ENCODE data around the gene PITPNM1. TPM values are rescaled to one million over a fixed set of nuclear protein-coding genes. Genes with fewer than 3 reads are reported as not detected.

Gene PITPNM1
- total RNA-seq, 2 experiments from 2014 or later: 116 to 120 TPM

- DNase-seq: no peak
- Mint-ChIP-seq H3K4me3 (no peak overlapping the region), H3K9me3 (peaks cover 15% of the 10 kb centered on the region), H3K27ac (no peak overlapping the region), H3K36me3 (ENCODE audit: low read depth) (peaks cover 5% of the 10 kb centered on the region), H3K27me3 (peaks cover 4% of the 10 kb centered on the region), H3K4me1 (no peaks in the 10 kb centered on the region)
- ChIA-PET POLR2A (no interaction called here), CTCF (interaction anchor here (0.7 kb wide), 1 partner anchor 134 kb away, joined by 3 read pairs; no protein-coding TSS in a partner anchor)
Measured at GRCh38 chr11:67538306-67538705, 33.1 kb upstream of the PITPNM1 start.

GRCh38 chr11:67535561-67535960 is 30.4 kb upstream of the PITPNM1 start:
- ChIA-PET POLR2A (no interaction called here), CTCF (no interaction called here)
- H3K4me1 Mint-ChIP-seq: no peaks in the 10 kb centered on the region
- H3K27ac Mint-ChIP-seq: no peak overlapping the region
- H3K36me3 Mint-ChIP-seq (ENCODE audit: low read depth): peaks cover 5% of the 10 kb centered on the region
- H3K4me3 Mint-ChIP-seq: no peak overlapping the region
- no peak for DNase-seq
- H3K27me3 Mint-ChIP-seq: peaks cover 4% of the 10 kb centered on the region
- H3K9me3 Mint-ChIP-seq: peaks cover 20% of the 10 kb centered on the region

GRCh38 chr11:67534070-67534679 is 29.0 kb upstream of the PITPNM1 start:
- no peaks in the 10 kb centered on the region for H3K4me1 Mint-ChIP-seq
- CTCF ChIA-PET: no interaction called here
- peaks cover 5% of the 10 kb centered on the region for H3K36me3 Mint-ChIP-seq (ENCODE audit: low read depth)
- H3K27ac Mint-ChIP-seq: no peak overlapping the region
- no peak for DNase-seq
- H3K27me3 Mint-ChIP-seq: peaks cover 6% of the 10 kb centered on the region
- no peak overlapping the region for H3K4me3 Mint-ChIP-seq
- H3K9me3 Mint-ChIP-seq: peaks cover 20% of the 10 kb centered on the region
- POLR2A ChIA-PET: no interaction called here

GRCh38 chr11:67532889-67533288 is 27.7 kb upstream of the PITPNM1 start:
- no peak overlapping the region for H3K4me3 Mint-ChIP-seq
- no peak for DNase-seq
- H3K36me3 Mint-ChIP-seq (ENCODE audit: low read depth): peaks cover 5% of the 10 kb centered on the region
- no peaks in the 10 kb centered on the region for H3K4me1 Mint-ChIP-seq
- peaks cover 6% of the 10 kb centered on the region for H3K27me3 Mint-ChIP-seq
- CTCF ChIA-PET: no interaction called here
- POLR2A ChIA-PET: no interaction called here
- no peak overlapping the region for H3K27ac Mint-ChIP-seq
- H3K9me3 Mint-ChIP-seq: peaks cover 20% of the 10 kb centered on the region

- Mint-ChIP-seq H3K27ac (no peak overlapping the region), H3K4me3 (no peak overlapping the region), H3K9me3 (peaks cover 16% of the 10 kb centered on the region), H3K36me3 (ENCODE audit: low read depth) (peaks cover 5% of the 10 kb centered on the region), H3K27me3 (peaks cover 9% of the 10 kb centered on the region), H3K4me1 (no peaks in the 10 kb centered on the region)
- DNase-seq: no peak
- POLR2A ChIA-PET: no interaction called here
- CTCF ChIA-PET: interaction anchor here (0.6 kb wide), 1 partner anchor 1330 kb away, joined by 3 read pairs; no protein-coding TSS in a partner anchor
Measured at GRCh38 chr11:67530282-67530592, 25.1 kb upstream of the PITPNM1 start.

GRCh38 chr11:67528376-67528775 is 23.2 kb upstream of the PITPNM1 start:
- DNase-seq: no peak
- Mint-ChIP-seq H3K4me1 (no peaks in the 10 kb centered on the region), H3K4me3 (no peak overlapping the region), H3K27ac (no peak overlapping the region), H3K36me3 (ENCODE audit: low read depth) (no peaks in the 10 kb centered on the region), H3K27me3 (peaks cover 7% of the 10 kb centered on the region), H3K9me3 (peaks cover 6% of the 10 kb centered on the region)
- ChIA-PET CTCF (no interaction called here), POLR2A (no interaction called here)

- DNase-seq: no peak
- no peak overlapping the region for H3K27ac Mint-ChIP-seq
- H3K4me3 Mint-ChIP-seq: no peak overlapping the region
- H3K36me3 Mint-ChIP-seq (ENCODE audit: low read depth): no peaks in the 10 kb centered on the region
- peaks cover 7% of the 10 kb centered on the region for H3K27me3 Mint-ChIP-seq
- no peaks in the 10 kb centered on the region for H3K4me1 Mint-ChIP-seq
- POLR2A ChIA-PET: no interaction called here
- no peaks in the 10 kb centered on the region for H3K9me3 Mint-ChIP-seq
- CTCF ChIA-PET: no interaction called here
Measured at GRCh38 chr11:67525275-67525976, 20.3 kb upstream of the PITPNM1 start.

GRCh38 chr11:67524480-67524808 is 19.3 kb upstream of the PITPNM1 start:
- POLR2A ChIA-PET: no interaction called here
- no peak for DNase-seq
- Mint-ChIP-seq H3K27me3 (peaks cover 7% of the 10 kb centered on the region), H3K4me3 (no peak overlapping the region), H3K27ac (no peak overlapping the region), H3K9me3 (no peaks in the 10 kb centered on the region), H3K36me3 (ENCODE audit: low read depth) (no peaks in the 10 kb centered on the region), H3K4me1 (no peaks in the 10 kb centered on the region)
- CTCF ChIA-PET: no interaction called here

GRCh38 chr11:67523556-67524479 is 18.7 kb upstream of the PITPNM1 start:
- ChIA-PET CTCF (no interaction called here), POLR2A (no interaction called here)
- no peak overlapping the region for H3K4me3 Mint-ChIP-seq
- peaks cover 5% of the 10 kb centered on the region for H3K27me3 Mint-ChIP-seq
- no peak for DNase-seq
- no peaks in the 10 kb centered on the region for H3K9me3 Mint-ChIP-seq
- H3K4me1 Mint-ChIP-seq: no peaks in the 10 kb centered on the region
- no peak overlapping the region for H3K27ac Mint-ChIP-seq
- H3K36me3 Mint-ChIP-seq (ENCODE audit: low read depth): no peaks in the 10 kb centered on the region

GRCh38 chr11:67522844-67523555 is 17.8 kb upstream of the PITPNM1 start, which contains the start of gene CABP2:
Gene CABP2, minus strand, starts transcription at chr11:67523446. Its CDS starts 120 bp downstream, at chr11:67523326.
- H3K4me3 Mint-ChIP-seq: no peak within 1 kb of the TSS
- POLR2A ChIA-PET: no interaction called here
- H3K36me3 Mint-ChIP-seq (ENCODE audit: low read depth): no peaks in the 10 kb centered on the region
- H3K27ac Mint-ChIP-seq: no peak within 1 kb of the TSS
- DNase-seq: no peak
- H3K27me3 Mint-ChIP-seq: peaks cover 5% of the 10 kb centered on the region
- no peaks in the 10 kb centered on the region for H3K9me3 Mint-ChIP-seq
- no peaks in the 10 kb centered on the region for H3K4me1 Mint-ChIP-seq
- CTCF ChIA-PET: no interaction called here

- no peaks in the 10 kb centered on the region for H3K9me3 Mint-ChIP-seq
Measured at GRCh38 chr11:67522338-67522737, 17.2 kb upstream of the PITPNM1 start.

GRCh38 chr11:67521924-67522323 is 16.8 kb upstream of the PITPNM1 start:
- Mint-ChIP-seq H3K27me3 (no peaks in the 10 kb centered on the region), H3K9me3 (no peaks in the 10 kb centered on the region), H3K4me3 (no peak overlapping the region), H3K27ac (no peak overlapping the region), H3K4me1 (no peaks in the 10 kb centered on the region), H3K36me3 (ENCODE audit: low read depth) (no peaks in the 10 kb centered on the region)
- no peak for DNase-seq
- ChIA-PET CTCF (no interaction called here), POLR2A (no interaction called here)

More at GRCh38 chr11:67522338-67522737, 17.2 kb upstream of the PITPNM1 start:
- peaks cover 2% of the 10 kb centered on the region for H3K27me3 Mint-ChIP-seq
- H3K36me3 Mint-ChIP-seq (ENCODE audit: low read depth): no peaks in the 10 kb centered on the region
- POLR2A ChIA-PET: no interaction called here
- H3K4me3 Mint-ChIP-seq: no peak overlapping the region
- no peak overlapping the region for H3K27ac Mint-ChIP-seq
- H3K4me1 Mint-ChIP-seq: no peaks in the 10 kb centered on the region
- CTCF ChIA-PET: no interaction called here
- DNase-seq: no peak

Data from activated CD4-positive, alpha-beta memory T cell treated with anti-CD3 and anti-CD28 coated beads, Interleukin-2, amount 10 ng/mL, durations not matched to agents 7 days and 5 days (primary cell).